ENCODE measurements around the gene TNFRSF8. TPM values are rescaled to one million over a fixed set of nuclear protein-coding genes. Genes with fewer than 3 reads are reported as not detected.

Gene TNFRSF8
- total RNA-seq, 8 experiments from 2014 or later = 0.31 to 16.0 (median 0.46) TPM

DNA sequence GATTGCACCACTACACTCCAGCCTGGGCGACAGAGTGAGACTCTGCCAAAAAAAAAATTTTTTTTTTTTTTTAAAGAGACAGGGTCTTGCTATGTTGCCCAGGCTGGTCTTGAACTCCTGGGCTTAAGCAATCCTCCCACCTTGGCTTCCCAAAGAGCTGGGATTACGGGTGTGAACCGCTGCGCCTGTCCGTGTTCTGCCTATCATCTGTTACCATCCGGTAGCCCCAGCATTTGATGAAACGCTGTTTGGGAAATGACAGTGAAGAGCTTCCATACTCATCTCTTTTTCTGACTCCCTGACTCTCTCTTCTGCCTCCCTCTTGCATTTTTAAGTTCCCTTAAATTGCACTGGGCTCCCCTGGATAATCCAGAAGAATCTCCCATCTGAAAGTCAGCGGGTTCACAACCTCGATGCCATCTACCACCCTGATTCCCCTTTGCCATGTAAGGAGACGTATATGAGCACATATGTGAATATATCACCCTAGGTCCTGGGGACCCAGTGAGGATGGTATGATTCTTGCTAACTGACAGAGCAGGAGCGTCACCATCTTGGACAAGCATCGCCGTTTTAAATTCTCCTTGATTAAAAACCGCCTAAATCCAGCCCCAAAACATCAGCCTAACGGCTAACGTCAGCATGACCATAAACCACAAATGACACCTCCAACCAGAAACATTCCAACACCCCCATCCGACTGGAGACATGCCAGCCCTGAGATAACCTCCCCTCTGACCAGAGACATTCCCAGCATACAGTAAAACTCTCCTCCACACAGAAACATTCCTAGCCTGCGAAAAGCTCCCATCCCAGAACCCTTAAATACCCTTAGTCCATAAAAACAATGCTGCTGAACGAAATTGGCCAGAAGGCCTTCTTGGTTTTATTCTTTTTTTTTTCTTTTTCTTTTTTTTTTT, 12.4 kb downstream of the TNFRSF8 start:
- no peak overlapping the region for H3K4me3 ChIP-seq
- peaks cover 3% of the 10 kb centered on the region in 2 donors for H3K4me1 ChIP-seq (replicated peaks in 1 of 2)
- peak in 2 of 8 experiments; percentile 44 to 59 for ATAC-seq (replicated peaks in 6 of 8)
- WGBS, 10 experiments = 20 to 84% (median 71%) methylated on average over 1 to 18 of the region's 19 CpGs
- H3K27ac ChIP-seq = no peak overlapping the region
- in situ Hi-C loops (cut with MboI; ENCODE audit: low pct_unique_long_range_greater_than_20kb in 2 of 9, low sequenced_read_pairs in 9 of 9, unreplicated experiment in 9 of 9) = no loop called here

DNA sequence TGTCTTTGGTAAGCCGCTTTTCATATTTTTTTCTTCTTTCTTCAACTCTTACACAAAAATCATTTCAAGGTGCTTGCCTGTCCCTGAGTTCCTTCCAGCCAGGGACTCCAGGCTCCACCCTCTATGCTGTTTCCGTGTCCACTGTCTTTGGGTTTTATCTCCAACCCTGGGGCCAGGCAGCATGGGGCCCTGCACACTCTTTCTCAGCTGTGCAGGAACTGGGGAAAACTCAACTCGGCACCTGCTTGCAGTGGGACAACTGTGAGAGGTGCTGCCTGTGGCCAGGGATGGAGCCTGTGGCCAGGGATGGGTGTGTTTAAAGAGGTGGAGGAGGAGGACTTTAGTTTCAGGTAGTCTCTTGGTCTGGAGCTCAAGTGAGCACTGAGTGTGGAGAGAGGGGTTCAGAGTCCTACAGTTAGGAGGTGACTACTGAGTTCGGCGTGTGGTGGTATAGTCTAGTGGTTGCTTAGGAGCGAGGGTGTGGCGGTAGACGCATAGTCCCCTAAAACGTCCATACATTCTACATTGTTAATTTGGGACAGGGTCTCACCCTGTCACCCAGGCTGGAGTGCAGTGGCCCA, 13.4 kb downstream of the TNFRSF8 start:
- Histone ChIP-seq H3K27ac (no peak overlapping the region), H3K4me1 (replicated peaks in 1 of 2) (peaks cover 3% of the 10 kb centered on the region in 2 donors), H3K4me3 (no peak overlapping the region)
- in situ Hi-C loops (cut with MboI; ENCODE audit: low pct_unique_long_range_greater_than_20kb in 2 of 9, low sequenced_read_pairs in 9 of 9, unreplicated experiment in 9 of 9) = no loop called here
- ATAC-seq (replicated peaks in 6 of 8) = no peak
- WGBS, 10 experiments = 14 to 100% (median 91%) methylated on average over 1 to 9 of the region's 9 CpGs

DNA sequence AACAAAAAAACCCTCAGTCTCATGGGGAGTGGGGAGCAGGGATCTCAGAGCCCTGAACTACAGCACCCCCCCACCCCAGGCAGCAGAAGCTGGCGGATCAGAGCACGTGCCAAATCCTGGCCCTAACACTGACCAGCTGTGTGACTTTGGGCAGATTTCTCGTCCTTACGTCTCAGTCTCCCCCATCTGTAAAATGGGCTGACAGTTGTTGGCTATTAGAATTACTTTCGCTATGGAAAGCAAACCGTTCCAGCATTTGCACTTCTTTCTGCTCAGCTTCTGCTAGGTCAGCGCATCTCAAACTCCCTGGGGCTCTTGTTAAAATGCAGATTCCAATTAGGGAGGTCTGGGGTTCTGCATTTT, 15.5 kb downstream of the TNFRSF8 start:
- H3K4me1 ChIP-seq (replicated peaks in 1 of 2) = peaks cover 3% of the 10 kb centered on the region in 2 donors
- ATAC-seq (replicated peaks in 6 of 8) = no peak
- in situ Hi-C loops (cut with MboI; ENCODE audit: low pct_unique_long_range_greater_than_20kb in 2 of 9, low sequenced_read_pairs in 9 of 9, unreplicated experiment in 9 of 9) = no loop called here
- H3K27ac ChIP-seq = no peak overlapping the region
- WGBS, 10 experiments = 67 to 87% (median 80%) methylated on average over 1 to 7 of the region's 7 CpGs; no CpG with 5 or more reads in 4 of the 10 experiments
- H3K4me3 ChIP-seq = no peak overlapping the region

DNA sequence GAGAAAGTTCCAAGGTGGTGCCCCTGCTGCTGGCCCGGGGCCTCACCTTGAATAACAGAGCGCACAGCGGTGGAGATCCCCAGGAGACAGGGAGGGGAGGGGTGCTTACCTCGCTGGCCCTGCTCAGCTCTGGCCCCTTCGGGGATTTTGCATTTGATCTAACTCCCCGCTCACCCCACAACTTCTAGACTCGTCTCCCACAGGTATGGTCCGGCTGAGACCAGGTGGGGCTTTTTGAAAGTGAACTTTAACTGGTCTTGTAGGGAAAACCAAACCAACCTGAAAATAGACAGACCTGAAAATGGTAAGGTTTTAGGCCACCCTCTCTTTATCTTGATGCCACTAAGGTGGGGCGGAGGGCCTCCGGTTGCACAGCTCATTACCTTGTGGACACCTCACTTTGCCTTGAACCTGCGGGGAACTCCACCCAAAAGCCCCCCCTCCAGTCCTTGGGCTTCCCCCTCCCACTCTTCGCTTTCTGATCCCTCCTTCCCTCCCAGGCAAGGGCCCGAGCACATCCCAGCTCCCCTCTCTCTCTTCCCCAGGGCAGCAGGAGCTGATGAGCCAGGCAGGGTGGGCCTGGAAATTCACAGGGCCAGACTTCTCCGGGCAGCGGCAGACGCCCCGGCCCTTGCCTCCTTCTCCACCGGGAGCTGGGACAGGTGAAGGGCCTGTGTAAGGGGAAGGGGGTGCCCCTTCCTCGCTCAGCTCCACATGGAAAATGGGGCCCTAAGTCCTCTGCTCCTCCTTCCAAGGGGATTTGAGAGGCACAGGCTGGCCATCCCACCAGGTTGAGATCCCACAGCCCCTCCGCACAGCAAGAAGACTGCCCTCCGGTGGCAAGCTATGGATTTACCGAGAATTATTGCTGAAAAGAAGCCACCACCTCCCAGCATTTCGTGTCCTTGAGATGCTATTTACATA, 16.1 kb downstream of the TNFRSF8 start:
- in situ Hi-C loops (cut with MboI; ENCODE audit: low pct_unique_long_range_greater_than_20kb in 2 of 9, low sequenced_read_pairs in 9 of 9, unreplicated experiment in 9 of 9) = no loop called here
- WGBS, 10 experiments = 11 to 82% (median 45%) methylated on average over 1 to 15 of the region's 23 CpGs
- Histone ChIP-seq H3K4me3 (no peak overlapping the region), H3K4me1 (replicated peaks in 1 of 2) (peaks cover 3% of the 10 kb centered on the region in 2 donors), H3K27ac (no peak overlapping the region)
- ATAC-seq (replicated peaks in 6 of 8) = peak; percentile 66 to 90 (median 80)

DNA sequence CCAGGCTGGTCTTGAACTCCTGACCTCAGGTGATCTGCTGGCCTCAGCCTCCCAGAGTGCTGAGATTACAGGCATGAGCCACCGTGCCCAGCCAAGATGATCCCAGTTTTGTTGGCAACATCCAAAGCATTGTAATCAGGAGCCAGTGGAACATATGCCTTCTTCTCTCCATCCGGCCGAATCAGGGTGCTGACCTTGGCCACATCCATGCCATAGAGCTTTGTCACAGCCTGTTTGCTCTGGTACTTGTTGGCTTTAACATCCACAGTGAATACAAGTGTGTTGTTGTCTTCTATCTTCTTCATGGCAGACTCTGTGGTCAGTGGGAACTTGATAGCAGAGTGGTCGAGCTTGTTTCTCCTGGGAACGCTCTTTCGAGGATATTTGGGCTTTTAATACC, 17.1 kb downstream of the TNFRSF8 start:
- Histone ChIP-seq H3K4me1 (replicated peaks in 1 of 2) (peaks cover 3% of the 10 kb centered on the region in 2 donors), H3K4me3 (no peak overlapping the region), H3K27ac (no peak overlapping the region)
- no peak for ATAC-seq (replicated peaks in 6 of 8)
- whole genome bisulfite sequencing, 10 experiments = 68 to 100% (median 89%) methylated on average over 1 to 6 of the region's 6 CpGs; no CpG with 5 or more reads in 1 of the 10 experiments
- in situ Hi-C loops (cut with MboI; ENCODE audit: low pct_unique_long_range_greater_than_20kb in 2 of 9, low sequenced_read_pairs in 9 of 9, unreplicated experiment in 9 of 9) = no loop called here

DNA sequence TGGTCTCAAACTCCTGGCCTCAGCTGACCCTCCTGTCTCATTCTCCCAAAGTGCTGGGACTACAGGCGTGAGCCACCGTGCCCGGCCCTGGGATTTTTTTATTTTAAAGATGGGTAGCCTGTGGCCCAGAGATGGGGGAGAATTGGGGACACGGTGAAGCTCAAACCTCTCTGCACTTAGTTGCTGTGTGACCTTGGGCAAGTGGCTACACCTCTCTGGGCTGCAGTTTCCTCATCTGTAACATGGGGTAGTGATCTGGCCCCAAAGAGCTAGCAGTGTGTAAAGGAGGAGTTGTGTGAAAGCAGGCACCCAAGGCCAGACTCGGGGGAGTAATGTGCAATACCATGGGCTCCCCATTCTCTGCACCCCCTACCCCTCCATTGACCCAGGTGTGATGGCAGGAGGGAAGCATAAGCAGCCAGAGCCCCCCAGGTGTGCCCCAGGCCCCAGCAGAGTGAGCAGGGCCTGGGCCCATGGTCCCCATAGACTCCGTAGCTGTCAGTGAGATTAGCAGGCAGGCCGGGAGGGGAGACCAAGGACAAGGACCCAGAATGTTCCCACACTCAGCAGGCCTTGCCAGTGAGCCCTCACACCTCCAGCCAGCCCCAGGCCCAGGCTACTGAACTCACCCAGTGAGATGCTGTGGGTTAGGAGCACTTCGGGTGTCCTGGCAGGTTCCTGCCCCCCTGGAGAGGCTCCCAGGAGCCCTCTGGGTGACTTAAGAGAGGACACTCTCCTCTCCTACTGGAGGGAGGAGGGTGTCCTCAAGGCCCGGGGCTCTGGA, 17.9 kb downstream of the TNFRSF8 start:
- H3K4me3 ChIP-seq = no peak overlapping the region
- 0 to 93% (median 80%) methylated on average over 1 to 8 of the region's 9 CpGs; no CpG with 5 or more reads in 5 of the 10 experiments for WGBS, 10 experiments

DNA sequence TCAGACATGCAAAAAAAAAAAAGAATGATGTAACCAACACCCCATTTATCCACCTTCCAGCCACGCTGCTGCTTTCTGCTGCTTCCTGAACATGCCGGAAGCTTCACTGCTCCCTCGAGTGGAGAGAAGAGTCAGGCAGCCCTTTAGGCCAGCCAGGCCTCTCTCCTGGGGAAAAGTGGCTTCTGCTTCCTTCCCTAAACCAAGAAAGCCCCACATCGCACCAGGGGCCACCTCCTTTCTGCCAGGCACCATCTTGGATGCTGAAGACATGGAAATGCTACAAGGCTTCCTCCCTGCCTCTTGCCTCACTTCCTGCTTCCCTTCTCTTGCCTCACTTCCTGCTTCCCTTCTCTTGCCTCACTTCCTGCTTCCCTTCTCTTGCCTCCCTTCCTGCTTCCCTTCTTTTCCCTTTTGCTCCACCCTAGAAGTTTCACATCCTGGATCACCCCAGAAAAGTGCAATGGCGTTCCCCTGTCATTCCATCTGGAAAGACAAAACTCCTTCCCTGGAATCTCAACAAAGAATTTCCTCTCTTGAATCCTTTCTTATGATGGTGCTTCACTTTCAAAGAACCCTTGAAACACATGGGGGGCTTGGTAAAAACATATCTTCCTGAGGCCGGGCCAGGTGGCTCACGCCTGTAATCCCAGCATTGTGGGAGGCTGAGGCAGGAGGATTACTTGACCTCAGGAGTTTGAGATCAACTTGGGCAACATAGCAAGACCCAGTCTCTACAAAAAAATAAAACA, 18.7 kb downstream of the TNFRSF8 start:
- H3K4me1 ChIP-seq (replicated peaks in 1 of 2) = peaks cover 3% of the 10 kb centered on the region in 2 donors
- WGBS, 10 experiments = 73 to 100% (median 88%) methylated on average over 1 to 7 of the region's 7 CpGs; no CpG with 5 or more reads in 1 of the 10 experiments
- in situ Hi-C loops (cut with MboI; ENCODE audit: low pct_unique_long_range_greater_than_20kb in 2 of 9, low sequenced_read_pairs in 9 of 9, unreplicated experiment in 9 of 9) = no loop called here
- peak in 3 of 8 experiments; percentile 15 to 35 (median 23) for ATAC-seq (replicated peaks in 6 of 8)
- no peak overlapping the region for H3K4me3 ChIP-seq
- H3K27ac ChIP-seq = no peak overlapping the region

More for the DNA sequence above, 17.9 kb downstream of the TNFRSF8 start:
- peaks cover 3% of the 10 kb centered on the region in 2 donors for H3K4me1 ChIP-seq (replicated peaks in 1 of 2)
- H3K27ac ChIP-seq = no peak overlapping the region
- peak in 3 of 8 experiments; percentile 16 to 42 (median 33) for ATAC-seq (replicated peaks in 6 of 8)
- in situ Hi-C loops (cut with MboI; ENCODE audit: low pct_unique_long_range_greater_than_20kb in 2 of 9, low sequenced_read_pairs in 9 of 9, unreplicated experiment in 9 of 9) = no loop called here

DNA sequence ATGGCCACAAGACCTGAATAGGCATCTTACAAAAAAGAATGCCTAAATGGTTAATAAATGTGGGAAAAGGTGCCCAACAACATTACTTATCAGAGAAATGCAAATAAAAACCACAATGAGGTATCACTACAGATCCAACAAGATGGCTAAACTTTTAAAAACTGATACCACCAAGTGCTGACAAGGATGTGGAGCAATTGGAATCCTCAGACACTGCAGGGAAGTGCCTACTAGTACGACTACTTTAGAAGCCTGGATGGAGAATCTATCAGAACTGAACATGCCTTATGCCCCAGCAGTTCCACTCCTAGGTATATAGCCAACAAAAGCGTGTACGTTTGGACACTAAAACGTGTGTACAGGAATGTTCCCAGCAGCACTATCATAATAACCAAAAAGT, 19.9 kb downstream of the TNFRSF8 start:
- in situ Hi-C loops (cut with MboI; ENCODE audit: low pct_unique_long_range_greater_than_20kb in 2 of 9, low sequenced_read_pairs in 9 of 9, unreplicated experiment in 9 of 9) = no loop called here
- Histone ChIP-seq H3K4me3 (no peak overlapping the region), H3K4me1 (replicated peaks in 1 of 2) (peaks cover 3% of the 10 kb centered on the region in 2 donors), H3K27ac (no peak overlapping the region)
- 62 to 86% (median 77%) methylated on average over 2 to 4 of the region's 4 CpGs; no CpG with 5 or more reads in 4 of the 10 experiments for WGBS, 10 experiments
- no peak for ATAC-seq (replicated peaks in 6 of 8)

DNA sequence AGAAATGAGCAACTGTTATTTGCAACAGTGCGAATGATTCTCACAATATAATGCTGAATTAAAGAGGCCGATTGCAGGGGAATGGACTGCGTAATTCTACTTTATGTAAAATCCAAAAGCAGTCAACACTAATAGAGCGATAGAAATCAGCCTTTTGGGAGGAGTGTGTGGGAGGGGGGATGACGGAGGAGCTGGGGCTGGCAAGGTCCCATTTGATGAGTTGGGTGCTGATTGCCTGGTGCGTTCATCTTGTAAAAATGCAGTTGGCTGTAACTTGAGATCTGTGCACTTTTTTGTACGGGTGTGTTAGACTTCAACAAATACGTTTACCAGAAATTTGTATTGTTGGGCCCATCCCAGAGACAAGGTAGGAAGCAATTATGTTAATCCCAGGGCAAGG, 20.7 kb downstream of the TNFRSF8 start:
- ATAC-seq (replicated peaks in 6 of 8) = peak in 2 of 8 experiments; percentile 8 to 50
- Histone ChIP-seq H3K4me1 (replicated peaks in 1 of 2) (peaks cover 3% of the 10 kb centered on the region in 2 donors), H3K4me3 (no peak overlapping the region), H3K27ac (no peak overlapping the region)
- in situ Hi-C loops (cut with MboI; ENCODE audit: low pct_unique_long_range_greater_than_20kb in 2 of 9, low sequenced_read_pairs in 9 of 9, unreplicated experiment in 9 of 9) = no loop called here
- WGBS, 10 experiments = 39 to 100% (median 86%) methylated on average over 2 to 8 of the region's 8 CpGs; no CpG with 5 or more reads in 1 of the 10 experiments

GRCh38 chr1:12085643-12086260, 22.6 kb downstream of the TNFRSF8 start:
- no peaks in the 10 kb centered on the region for H3K4me1 ChIP-seq (replicated peaks in 1 of 2)
- no peak overlapping the region for H3K4me3 ChIP-seq
- 50 to 88% (median 80%) methylated on average over 1 to 8 of the region's 14 CpGs; no CpG with 5 or more reads in 3 of the 10 experiments for WGBS, 10 experiments
- no peak for ATAC-seq (replicated peaks in 6 of 8)
- H3K27ac ChIP-seq = no peak overlapping the region
- in situ Hi-C loops (cut with MboI; ENCODE audit: low pct_unique_long_range_greater_than_20kb in 2 of 9, low sequenced_read_pairs in 9 of 9, unreplicated experiment in 9 of 9) = no loop called here

DNA sequence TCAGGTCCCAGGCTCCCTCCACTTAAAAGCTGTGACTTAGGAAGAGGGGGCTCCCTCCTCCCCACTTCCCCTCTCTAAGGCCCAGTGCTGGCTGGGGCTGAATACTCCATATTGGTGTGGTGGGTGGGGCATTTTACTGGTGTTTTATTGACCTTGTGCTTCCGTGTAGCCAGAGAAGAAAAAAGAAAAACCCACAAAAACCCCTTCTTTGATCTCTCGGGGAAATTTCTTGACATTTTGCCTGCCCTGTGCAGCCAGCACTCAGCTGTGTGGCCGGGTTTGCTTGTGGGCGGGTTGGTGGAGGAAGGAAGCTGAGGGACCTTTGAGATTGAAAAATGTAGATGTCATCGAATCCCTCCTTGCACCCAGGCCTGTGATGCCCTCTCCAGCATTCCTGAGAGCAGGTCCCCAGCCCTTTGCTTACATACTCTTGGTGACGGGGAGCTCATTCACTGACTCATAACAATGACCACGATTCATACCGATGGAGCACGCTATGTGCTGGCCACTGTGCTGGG, 24.8 kb downstream of the TNFRSF8 start:
- Histone ChIP-seq H3K4me1 (replicated peaks in 1 of 2) (no peaks in the 10 kb centered on the region), H3K27ac (no peak overlapping the region), H3K4me3 (no peak overlapping the region)
- in situ Hi-C loops (cut with MboI; ENCODE audit: low pct_unique_long_range_greater_than_20kb in 2 of 9, low sequenced_read_pairs in 9 of 9, unreplicated experiment in 9 of 9) = no loop called here
- 40 to 100% (median 77%) methylated on average over 1 to 9 of the region's 9 CpGs; no CpG with 5 or more reads in 3 of the 10 experiments for WGBS, 10 experiments
- peak in 2 of 8 experiments; percentile 20 to 67 for ATAC-seq (replicated peaks in 6 of 8)

Data from motor neuron (in vitro differentiated cells).